GM21737 (cell line): ENCODE measurements around the gene PNPLA6.

Experiments
- ATAC-seq: cut with Tn5 transposase; IDR thresholded peaks from one replicate; pipeline ENCODE4 v1.9.1; 2021; ENCODE audit warnings: mild to moderate bottlenecking, moderate library complexity; ENCODE audit not compliant: unreplicated experiment

PNPLA6 gene

GRCh38 chr19:7535047-7535997, at the start of gene PNPLA6:
Gene PNPLA6 (plus strand): TSS chr19:7535717. CDS start chr19:7535789, 72 bp downstream.
- peak; percentile 67 for ATAC-seq

- no peak for ATAC-seq
Observed at GRCh38 chr19:7486923-7487322, 48.6 kb upstream of the PNPLA6 start.

GRCh38 chr19:7488736-7489353, 46.7 kb upstream of the PNPLA6 start, which contains the start of gene PEX11G:
Gene PEX11G (minus strand): TSS chr19:7489035. CDS start chr19:7489010, 25 bp downstream.
- ATAC-seq, result peak; percentile 73

GRCh38 chr19:7489609-7490044, 45.9 kb upstream of the PNPLA6 start:
- no peak for ATAC-seq

GRCh38 chr19:7492142-7492541, 43.4 kb upstream of the PNPLA6 start:
- ATAC-seq, result no peak

GRCh38 chr19:7492558-7492957, 43.0 kb upstream of the PNPLA6 start:
- no peak for ATAC-seq

GRCh38 chr19:7494416-7495098, 41.0 kb upstream of the PNPLA6 start:
- no peak for ATAC-seq

- ATAC-seq, result no peak
Observed at GRCh38 chr19:7497292-7497691, 38.2 kb upstream of the PNPLA6 start.

GRCh38 chr19:7500811-7501450, 34.6 kb upstream of the PNPLA6 start:
- no peak for ATAC-seq

- ATAC-seq, result no peak
Observed at GRCh38 chr19:7502552-7502951, 33.0 kb upstream of the PNPLA6 start.

GRCh38 chr19:7504684-7505083, 30.8 kb upstream of the PNPLA6 start:
- ATAC-seq, result no peak

GRCh38 chr19:7505288-7505681, 30.2 kb upstream of the PNPLA6 start:
- no peak for ATAC-seq

GRCh38 chr19:7505682-7506384, 29.7 kb upstream of the PNPLA6 start:
- no peak for ATAC-seq

- ATAC-seq, result no peak
Observed at GRCh38 chr19:7506385-7507328, 28.9 kb upstream of the PNPLA6 start.

GRCh38 chr19:7507884-7508283, 27.6 kb upstream of the PNPLA6 start:
- ATAC-seq, result no peak

- ATAC-seq, result no peak
Observed at GRCh38 chr19:7509625-7510024, 25.9 kb upstream of the PNPLA6 start.

- ATAC-seq, result no peak
Observed at GRCh38 chr19:7512400-7512851, 23.1 kb upstream of the PNPLA6 start.

- ATAC-seq, result no peak
Observed at GRCh38 chr19:7513809-7514642, 21.5 kb upstream of the PNPLA6 start.
